Stimulated activated naive CD8-positive, alpha-beta T cell treated with anti-CD3 and anti-CD28 coated beads, Interleukin-15, amount 100 ng/mL, for 72 hours (primary cell): ENCODE results near the gene MTHFD2L.
"Not testable (repeated sequence)": the region's sequence is repeated elsewhere in the genome, so short reads cannot be mapped to it uniquely, and the experiment has no call there.

ENCODE experiments used
- ATAC-seq: fragments of 150-1000 bp; cut with Tn5 transposase; 2 replicates; pipeline ENCODE4 v1.10.0; 2021; ENCODE audit warnings: mild to moderate bottlenecking, moderate library complexity
- DNase-seq, 2 donors: peaks; one replicate each; pipeline ENCODE4 v3.0.0; 2021 to 2022
- H3K27ac Mint-ChIP-seq, 2 donors: one replicate each; pipeline ENCODE4 v1.8.0; 2022; ENCODE audit warnings: mild to moderate bottlenecking in 2 of 2, mixed read lengths in 2 of 2, moderate library complexity in 2 of 2
- H3K27me3 Mint-ChIP-seq: one replicate; pipeline ENCODE4 v1.8.0; 2022; ENCODE audit warnings: mixed read lengths
- H3K4me1 Mint-ChIP-seq: one replicate; pipeline ENCODE4 v1.8.0; 2022; ENCODE audit warnings: mild to moderate bottlenecking, mixed read lengths
- H3K4me3 Mint-ChIP-seq, 2 donors: one replicate each; pipeline ENCODE4 v1.8.0; 2022; ENCODE audit warnings: mild to moderate bottlenecking in 2 of 2, mixed read lengths in 2 of 2, moderate library complexity in 1 of 2
- H3K9me3 Mint-ChIP-seq, 2 donors: one replicate each; pipeline ENCODE4 v1.8.0; 2022; ENCODE audit warnings: mixed read lengths in 2 of 2

Gene MTHFD2L

GRCh38 chr4:74202062-74202586 lies 44.2 kb downstream of the MTHFD2L start:
- Mint-ChIP-seq H3K27ac (no peak overlapping the region), H3K27me3 (no peaks in the 10 kb centered on the region), H3K4me1 (peaks cover 8% of the 10 kb centered on the region), H3K9me3 (no peaks in the 10 kb centered on the region), H3K4me3 (no peak overlapping the region)
- ATAC-seq (no peak), DNase-seq (no peak)

DNA sequence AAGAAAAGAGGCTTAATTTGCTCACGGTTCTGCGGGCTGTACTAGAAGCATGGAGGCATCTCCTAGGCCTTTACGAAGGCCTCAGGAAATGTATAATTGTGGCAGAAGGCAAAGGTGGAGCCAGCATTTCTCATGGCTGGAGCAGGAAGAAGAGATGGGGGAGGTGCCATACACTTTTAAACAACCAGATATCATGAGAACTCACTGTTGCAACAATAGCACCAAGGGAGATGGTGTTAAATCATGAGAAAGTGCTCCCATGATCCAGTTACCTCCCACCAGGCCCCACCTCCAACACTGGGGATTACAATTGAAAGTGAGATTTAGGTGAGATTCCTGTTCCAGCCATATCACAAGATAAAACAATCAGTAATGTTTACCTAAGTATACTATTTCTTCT lies 45.5 kb downstream of the MTHFD2L start:
- DNase-seq (no peak), ATAC-seq (no peak)
- no peaks in the 10 kb centered on the region for H3K9me3 Mint-ChIP-seq
- no peak overlapping the region for H3K4me3 Mint-ChIP-seq
- H3K27ac Mint-ChIP-seq: no peak overlapping the region
- H3K27me3 Mint-ChIP-seq: no peaks in the 10 kb centered on the region
- peaks cover 8% of the 10 kb centered on the region for H3K4me1 Mint-ChIP-seq

GRCh38 chr4:74205046-74205445 lies 47.1 kb downstream of the MTHFD2L start:
- H3K4me1 Mint-ChIP-seq: peaks cover 8% of the 10 kb centered on the region
- ATAC-seq (no peak), DNase-seq (no peak)
- H3K9me3 Mint-ChIP-seq: no peaks in the 10 kb centered on the region
- H3K27ac Mint-ChIP-seq: no peak overlapping the region
- H3K27me3 Mint-ChIP-seq: no peaks in the 10 kb centered on the region
- no peak overlapping the region for H3K4me3 Mint-ChIP-seq

GRCh38 chr4:74205559-74205958 lies 47.6 kb downstream of the MTHFD2L start:
- Mint-ChIP-seq H3K4me1 (peaks cover 8% of the 10 kb centered on the region), H3K4me3 (no peak overlapping the region), H3K9me3 (no peaks in the 10 kb centered on the region), H3K27ac (peak overlapping the region in 1 of 2 donors; percentile 45), H3K27me3 (no peaks in the 10 kb centered on the region)
- ATAC-seq (no peak), DNase-seq (no peak)

- Mint-ChIP-seq H3K27me3 (no peaks in the 10 kb centered on the region), H3K27ac (peak overlapping the region; percentile 45 to 85), H3K9me3 (peaks cover 0 to 4% of the 10 kb centered on the region in 2 donors), H3K4me3 (no peak overlapping the region), H3K4me1 (peaks cover 8% of the 10 kb centered on the region)
- DNase-seq (no peak), ATAC-seq (no peak)
Observed at GRCh38 chr4:74206088-74206825, 48.3 kb downstream of the MTHFD2L start.

DNA sequence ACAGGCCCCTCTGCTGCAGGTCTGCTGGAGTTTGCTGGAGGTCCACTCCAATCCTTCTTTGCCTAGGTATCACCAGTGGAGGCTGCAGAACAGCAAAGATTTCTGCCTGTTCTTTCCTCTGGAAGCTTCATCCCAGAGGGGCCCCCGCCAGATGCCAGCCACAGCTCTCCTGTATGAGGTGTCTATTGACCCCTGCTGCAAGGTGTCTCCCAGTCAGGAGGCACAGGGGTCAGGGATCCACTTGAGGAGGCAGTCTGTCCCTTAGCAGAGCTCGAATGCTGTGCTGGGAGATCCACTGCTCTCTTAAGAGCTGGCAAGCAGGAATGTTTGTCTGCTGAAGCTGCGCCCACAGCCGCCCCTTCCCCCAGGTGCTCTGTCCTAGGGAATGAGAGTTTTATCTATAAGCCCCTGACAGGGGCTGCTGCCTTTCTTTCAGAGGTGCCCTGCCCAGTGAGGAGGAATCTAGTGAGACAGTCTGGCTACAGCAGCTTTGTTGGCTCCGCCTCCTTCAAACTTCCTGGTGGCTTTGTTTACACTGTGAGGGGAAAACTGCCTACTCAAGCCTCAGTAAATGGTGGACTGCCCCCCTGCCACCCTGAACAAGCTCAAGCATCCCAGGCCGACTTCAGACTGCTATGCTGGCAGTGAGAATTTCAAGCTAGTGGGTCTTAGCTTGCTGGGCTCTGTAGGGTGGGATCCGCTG lies 56.7 kb downstream of the MTHFD2L start:
- DNase-seq, ATAC-seq, H3K4me3 Mint-ChIP-seq, H3K27me3 Mint-ChIP-seq, H3K27ac Mint-ChIP-seq, H3K4me1 Mint-ChIP-seq: not testable (repeated sequence)
- H3K9me3 Mint-ChIP-seq: peaks cover 0 to 16% of the 10 kb centered on the region in 2 donors

GRCh38 chr4:74215236-74215635 lies 57.3 kb downstream of the MTHFD2L start:
- not testable (repeated sequence) for ATAC-seq, H3K4me1 Mint-ChIP-seq, DNase-seq, H3K27ac Mint-ChIP-seq, H3K4me3 Mint-ChIP-seq, H3K27me3 Mint-ChIP-seq
- H3K9me3 Mint-ChIP-seq: peaks cover 0 to 16% of the 10 kb centered on the region in 2 donors

- Mint-ChIP-seq H3K9me3 (peaks cover 0 to under 1% of the 10 kb centered on the region in 2 donors), H3K4me3 (no peak overlapping the region), H3K27me3 (no peaks in the 10 kb centered on the region), H3K27ac (no peak overlapping the region), H3K4me1 (peaks cover 4% of the 10 kb centered on the region)
- no peak for DNase-seq
- ATAC-seq: no peak
Observed at GRCh38 chr4:74217365-74217764, 59.4 kb downstream of the MTHFD2L start.

GRCh38 chr4:74218201-74218600 lies 60.3 kb downstream of the MTHFD2L start:
- no peaks in the 10 kb centered on the region for H3K9me3 Mint-ChIP-seq
- DNase-seq: no peak
- no peak overlapping the region for H3K4me3 Mint-ChIP-seq
- H3K27me3 Mint-ChIP-seq: no peaks in the 10 kb centered on the region
- no peak overlapping the region for H3K27ac Mint-ChIP-seq
- no peak for ATAC-seq
- peaks cover 4% of the 10 kb centered on the region for H3K4me1 Mint-ChIP-seq

- Mint-ChIP-seq H3K4me1 (peaks cover 4% of the 10 kb centered on the region), H3K9me3 (no peaks in the 10 kb centered on the region), H3K27ac (no peak overlapping the region), H3K27me3 (no peaks in the 10 kb centered on the region), H3K4me3 (no peak overlapping the region)
- ATAC-seq (no peak), DNase-seq (no peak)
Observed at GRCh38 chr4:74219240-74219639, 61.3 kb downstream of the MTHFD2L start.

- ATAC-seq (no peak), DNase-seq (no peak)
- H3K27me3 Mint-ChIP-seq: no peaks in the 10 kb centered on the region
- H3K9me3 Mint-ChIP-seq: no peaks in the 10 kb centered on the region
- no peak overlapping the region for H3K27ac Mint-ChIP-seq
- H3K4me1 Mint-ChIP-seq: no peaks in the 10 kb centered on the region
- no peak overlapping the region for H3K4me3 Mint-ChIP-seq
Observed at GRCh38 chr4:74223098-74223497, 65.2 kb downstream of the MTHFD2L start.

DNA sequence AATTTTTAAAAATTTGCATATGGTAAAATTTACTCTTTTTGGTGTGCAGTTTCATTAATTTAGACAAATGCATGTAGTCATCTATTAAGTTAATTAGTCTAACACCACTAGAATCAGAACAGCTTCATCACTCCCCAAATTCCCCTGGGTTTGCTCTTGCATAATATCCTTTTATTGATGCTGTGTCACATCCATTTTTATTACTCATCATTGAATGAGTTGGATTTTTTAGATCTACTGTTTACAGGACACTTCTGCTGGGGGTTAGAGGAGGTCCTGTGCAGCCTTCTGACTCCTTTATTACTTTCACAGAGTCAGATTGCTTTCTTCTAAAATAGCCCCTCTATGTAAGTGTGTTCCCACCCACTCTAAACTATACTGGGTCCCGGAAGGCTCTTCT lies 65.9 kb downstream of the MTHFD2L start:
- no peak overlapping the region for H3K4me3 Mint-ChIP-seq
- H3K27me3 Mint-ChIP-seq: no peaks in the 10 kb centered on the region
- DNase-seq (no peak), ATAC-seq (no peak)
- no peak overlapping the region for H3K27ac Mint-ChIP-seq
- no peaks in the 10 kb centered on the region for H3K9me3 Mint-ChIP-seq
- no peaks in the 10 kb centered on the region for H3K4me1 Mint-ChIP-seq

DNA sequence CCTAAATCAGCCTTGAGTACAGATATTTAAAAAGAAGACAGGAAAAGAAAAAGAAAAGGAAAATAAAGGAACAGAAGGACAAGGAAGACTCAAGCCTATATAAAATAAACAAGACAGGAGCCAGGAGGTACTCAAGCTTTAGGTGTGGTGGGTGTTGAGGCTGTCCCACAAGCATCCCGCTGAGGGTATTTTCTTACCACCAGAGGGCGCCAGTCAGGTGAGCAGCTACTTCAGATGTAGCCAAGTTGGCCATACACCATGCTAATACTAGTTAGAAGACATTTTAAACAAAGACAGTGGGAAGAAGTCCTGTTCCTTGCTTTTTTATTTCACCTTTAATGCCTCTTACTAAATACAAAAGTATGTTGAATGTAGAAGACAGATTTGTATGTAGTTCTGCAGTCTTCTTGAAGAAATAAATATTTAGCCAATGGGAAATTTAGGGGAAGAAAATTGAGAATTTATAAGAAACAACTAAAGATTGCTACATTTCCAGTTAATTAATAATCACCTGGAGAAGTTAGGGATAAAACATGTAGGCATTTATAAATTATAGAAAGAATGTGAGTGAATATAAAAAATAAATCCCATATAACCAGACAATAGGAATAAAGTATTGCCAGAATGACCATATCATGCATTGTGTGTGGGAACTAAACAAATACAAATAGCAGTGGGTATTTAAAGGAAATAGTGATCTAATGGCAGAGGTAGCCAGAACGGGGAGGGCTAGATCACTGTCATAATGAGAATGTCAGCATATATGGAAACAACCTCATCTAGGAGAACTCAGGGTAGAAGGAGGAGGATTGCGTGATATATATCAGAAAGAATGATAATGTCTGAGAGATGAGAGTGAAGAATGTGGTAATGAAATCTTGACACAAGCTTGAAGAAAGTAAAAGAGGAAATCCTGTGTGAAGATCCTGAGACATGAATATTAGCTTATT lies 71.0 kb downstream of the MTHFD2L start:
- no peak overlapping the region for H3K27ac Mint-ChIP-seq
- no peak overlapping the region for H3K4me3 Mint-ChIP-seq
- H3K27me3 Mint-ChIP-seq: no peaks in the 10 kb centered on the region
- H3K4me1 Mint-ChIP-seq: peaks cover 6% of the 10 kb centered on the region
- no peaks in the 10 kb centered on the region for H3K9me3 Mint-ChIP-seq
- ATAC-seq (peak; percentile 91), DNase-seq (peak; percentile 64 to 73)

- DNase-seq (no peak), ATAC-seq (peak; percentile 50)
- H3K27ac Mint-ChIP-seq: no peak overlapping the region
- H3K9me3 Mint-ChIP-seq: peaks cover 0 to 5% of the 10 kb centered on the region in 2 donors
- H3K4me1 Mint-ChIP-seq: peaks cover 17% of the 10 kb centered on the region
- no peaks in the 10 kb centered on the region for H3K27me3 Mint-ChIP-seq
- no peak overlapping the region for H3K4me3 Mint-ChIP-seq
Observed at GRCh38 chr4:74230902-74231499, 73.1 kb downstream of the MTHFD2L start.

DNA sequence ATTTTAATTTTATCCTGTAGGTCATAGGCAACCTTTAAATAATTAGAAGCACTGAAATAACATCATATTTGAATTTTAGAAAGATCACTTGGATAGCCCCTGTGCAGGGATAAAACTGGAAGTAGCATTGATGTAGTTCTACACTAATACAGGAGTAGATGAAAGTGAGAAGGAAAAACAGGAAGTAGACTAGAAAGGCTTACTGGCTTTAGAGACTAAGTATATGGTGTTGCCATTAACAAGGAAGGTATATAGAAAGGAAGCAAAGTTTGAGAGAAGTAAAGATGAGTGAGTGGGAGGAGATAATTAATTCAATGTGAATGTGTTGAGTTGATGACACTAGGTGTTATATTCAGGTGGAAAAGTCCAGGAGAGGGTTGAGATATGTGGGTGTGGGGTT lies 77.2 kb downstream of the MTHFD2L start:
- no peak for ATAC-seq
- no peak for DNase-seq
- H3K4me1 Mint-ChIP-seq: peaks cover 23% of the 10 kb centered on the region
- H3K9me3 Mint-ChIP-seq: peaks cover 0 to 5% of the 10 kb centered on the region in 2 donors
- no peak overlapping the region for H3K4me3 Mint-ChIP-seq
- no peak overlapping the region for H3K27ac Mint-ChIP-seq
- H3K27me3 Mint-ChIP-seq: no peaks in the 10 kb centered on the region
